WTC11 (cell line): ENCODE data around the gene GRAMD4. TPM values are rescaled to one million over a fixed set of nuclear protein-coding genes. Genes with fewer than 3 reads are reported as not detected.

Source experiments
- ATAC-seq: fragments of 200-7000 bp; cut with Tn5 transposase; 2 replicates; pipeline ENCODE4 v1.10.0; 2021; ENCODE audit warnings: mild to moderate bottlenecking, moderate library complexity
- CTCF ChIA-PET: fragments of 300-600 bp; sonication (Branson Sonifier 250); formaldehyde crosslinking; loops from one replicate; lab custom pipeline; 2021; ENCODE audit warnings: antibody characterized with exemption; lab: Charles Lee
- POLR2A ChIA-PET: fragments of 350-600 bp; sonication (Branson Sonifier 250); formaldehyde crosslinking; loops from one replicate; lab custom pipeline; 2021; ENCODE audit warnings: antibody characterized with exemption; lab: Charles Lee
- DNase-seq: peaks from one replicate; pipeline ENCODE4 v3.0.0; 2021; ENCODE audit warnings: low spot score
- H3K27ac Mint-ChIP-seq: 2 replicates; pipeline ENCODE4 v1.8.0; 2021; ENCODE audit warnings: mixed read lengths
- H3K27me3 Mint-ChIP-seq: 2 replicates; pipeline ENCODE4 v1.8.0; 2021; ENCODE audit warnings: low read depth, mild to moderate bottlenecking, moderate library complexity, mixed read lengths
- H3K36me3 Mint-ChIP-seq: 2 replicates; pipeline ENCODE4 v1.8.0; 2021; ENCODE audit warnings: mixed read lengths
- H3K4me1 Mint-ChIP-seq: 2 replicates; pipeline ENCODE4 v1.8.0; 2022; ENCODE audit warnings: mixed read lengths
- H3K4me3 Mint-ChIP-seq: 2 replicates; pipeline ENCODE4 v1.8.0; 2021; ENCODE audit warnings: mild to moderate bottlenecking, moderate library complexity, mixed read lengths
- H3K9me3 Mint-ChIP-seq: 2 replicates; pipeline ENCODE4 v1.8.0; 2021; ENCODE audit warnings: mixed read lengths
- CBFB ChIP-seq: sonication (generic); formaldehyde crosslinking; IDR thresholded peaks from 2 replicates; pipeline ENCODE4 v1.8.1; 2022; ENCODE audit warnings: mild to moderate bottlenecking, low read depth, missing genetic modification reagents
- ESRRA ChIP-seq: sonication (generic); formaldehyde crosslinking; IDR thresholded peaks from 2 replicates; pipeline ENCODE4 v1.8.1; 2022; ENCODE audit warnings: mild to moderate bottlenecking, missing genetic modification reagents, borderline replicate concordance
- ETV6 ChIP-seq: sonication (generic); formaldehyde crosslinking; IDR thresholded peaks from 2 replicates; pipeline ENCODE4 v1.8.1; 2022; ENCODE audit warnings: mild to moderate bottlenecking, missing genetic modification reagents
- KAT7 ChIP-seq: sonication (generic); formaldehyde crosslinking; IDR thresholded peaks from 2 replicates; pipeline ENCODE4 v1.8.1; 2023; ENCODE audit warnings: missing genetic modification reagents, mild to moderate bottlenecking, borderline replicate concordance
- NFE2L1 ChIP-seq: sonication (generic); formaldehyde crosslinking; IDR thresholded peaks from 2 replicates; pipeline ENCODE4 v1.8.1; 2023; ENCODE audit warnings: missing genetic modification reagents
- NR1H2 ChIP-seq: sonication (generic); formaldehyde crosslinking; IDR thresholded peaks from 2 replicates; pipeline ENCODE4 v1.9.0; 2021; ENCODE audit warnings: mild to moderate bottlenecking, moderate library complexity, missing genetic modification reagents
- RORB ChIP-seq: fragments of 250-450 bp; sonication (Bioruptor Pico); IDR thresholded peaks from 2 replicates; pipeline ENCODE4 v1.9.0; 2021; ENCODE audit warnings: mild to moderate bottlenecking
- SMAD4 ChIP-seq: sonication (generic); formaldehyde crosslinking; IDR thresholded peaks from 2 replicates; pipeline ENCODE4 v1.8.0; 2022; ENCODE audit warnings: mild to moderate bottlenecking, missing genetic modification reagents
- ZNF138 ChIP-seq: sonication (generic); formaldehyde crosslinking; conservative IDR thresholded peaks from 2 replicates; pipeline ENCODE4 v1.8.1; 2022; ENCODE audit warnings: mild to moderate bottlenecking, moderate library complexity, missing genetic modification reagents
- ZNF317 ChIP-seq: sonication (generic); formaldehyde crosslinking; IDR thresholded peaks from 2 replicates; pipeline ENCODE4 v1.8.1; 2023; ENCODE audit warnings: low read depth, mild to moderate bottlenecking, moderate library complexity, missing genetic modification reagents, borderline replicate concordance
- total RNA-seq: library from RNA; stranded (reverse); gene quantifications from 3 replicates; pipeline ENCODE4 v1.2.3, GENCODE V29; 2021
- TF ChIP-seq, protein P1 (sequence below): sonication (generic); formaldehyde crosslinking; IDR thresholded peaks from 2 replicates; pipeline ENCODE4 v1.8.1; 2023; ENCODE audit warnings: mild to moderate bottlenecking, missing genetic modification reagents, moderate library complexity
- TF ChIP-seq, protein P2 (sequence below): fragments of 250-450 bp; sonication (Bioruptor Pico); conservative IDR thresholded peaks from 2 replicates; pipeline ENCODE4 v1.9.0; 2021; ENCODE audit warnings: mild to moderate bottlenecking
- TF ChIP-seq, protein P3 (sequence below): sonication (generic); formaldehyde crosslinking; IDR thresholded peaks from 2 replicates; pipeline ENCODE4 v1.8.0; 2023; ENCODE audit warnings: missing genetic modification reagents, mild to moderate bottlenecking, borderline replicate concordance
- TF ChIP-seq, protein P4 (sequence below): fragments of 250-450 bp; sonication (Bioruptor Pico); IDR thresholded peaks from 2 replicates; pipeline ENCODE4 v1.9.0; 2021; ENCODE audit warnings: mild to moderate bottlenecking

The GRAMD4 gene
- total RNA-seq, 1 experiment from 2014 or later: 41.0 TPM

DNA sequence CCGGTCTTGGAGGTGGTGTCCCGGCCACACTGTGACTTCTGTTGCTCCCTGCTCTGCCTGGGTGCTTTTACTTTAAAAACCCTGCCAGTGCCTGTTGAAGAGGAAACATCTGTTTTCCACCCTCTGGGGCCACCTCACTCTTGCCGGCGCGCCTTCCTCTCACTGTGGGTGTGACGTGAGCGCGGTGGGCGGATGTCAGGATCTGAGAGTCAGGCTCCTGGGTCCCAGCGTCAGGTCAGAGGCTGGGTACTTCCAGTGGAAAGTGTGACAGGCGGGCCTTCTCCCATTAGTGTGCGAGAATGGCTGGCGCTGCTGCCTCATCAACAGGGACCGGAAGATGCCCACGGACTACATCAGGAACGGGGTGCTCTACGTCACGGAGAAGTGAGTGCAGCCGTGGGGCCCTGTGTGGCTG, 54.2 kb downstream of the GRAMD4 start:
- Mint-ChIP-seq H3K36me3 (no peaks in the 10 kb centered on the region), H3K4me1 (no peaks in the 10 kb centered on the region), H3K9me3 (no peaks in the 10 kb centered on the region), H3K4me3 (no peak overlapping the region), H3K27me3 (no peaks in the 10 kb centered on the region), H3K27ac (no peak overlapping the region)
- POLR2A ChIA-PET: no interaction called here
- CTCF ChIA-PET: no interaction called here
- no peak for TF ChIP-seq NFE2L1 (CRISPR knock-in tag)
- ATAC-seq (no peak), DNase-seq (no peak)

DNA sequence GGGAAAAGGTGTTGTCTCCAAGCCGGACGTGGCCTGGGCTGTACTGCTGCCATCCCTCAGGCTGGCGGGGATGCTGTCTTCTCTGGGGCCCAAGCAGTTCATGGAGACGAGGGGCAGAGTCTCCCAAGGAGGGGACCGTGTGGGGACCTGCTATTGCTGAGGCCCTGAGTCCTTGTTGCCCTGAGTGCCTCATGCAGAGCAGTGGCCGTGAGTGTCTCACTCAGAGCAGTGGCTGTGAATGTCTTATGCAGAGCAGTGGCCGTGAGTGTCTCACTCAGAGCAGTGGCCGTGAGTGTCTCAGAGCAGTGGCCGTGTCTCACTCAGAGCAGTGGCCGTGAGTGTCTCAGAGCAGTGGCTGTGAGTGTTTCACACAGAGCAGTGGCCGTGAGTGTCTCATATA, 54.7 kb downstream of the GRAMD4 start:
- no peak overlapping the region for H3K27ac Mint-ChIP-seq
- no peak for ATAC-seq
- no peaks in the 10 kb centered on the region for H3K27me3 Mint-ChIP-seq
- TF ChIP-seq, protein P1, sequence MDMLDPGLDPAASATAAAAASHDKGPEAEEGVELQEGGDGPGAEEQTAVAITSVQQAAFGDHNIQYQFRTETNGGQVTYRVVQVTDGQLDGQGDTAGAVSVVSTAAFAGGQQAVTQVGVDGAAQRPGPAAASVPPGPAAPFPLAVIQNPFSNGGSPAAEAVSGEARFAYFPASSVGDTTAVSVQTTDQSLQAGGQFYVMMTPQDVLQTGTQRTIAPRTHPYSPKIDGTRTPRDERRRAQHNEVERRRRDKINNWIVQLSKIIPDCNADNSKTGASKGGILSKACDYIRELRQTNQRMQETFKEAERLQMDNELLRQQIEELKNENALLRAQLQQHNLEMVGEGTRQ (CRISPR knock-in tag): no peak
- TF ChIP-seq SMAD4 (CRISPR knock-in tag) (no peak), NR1H2 (CRISPR knock-in tag) (no peak), ETV6 (CRISPR knock-in tag) (no peak), ZNF317 (CRISPR knock-in tag) (no peak), CBFB (CRISPR knock-in tag) (no peak), ESRRA (CRISPR knock-in tag) (no peak), ZNF138 (CRISPR knock-in tag) (no peak), KAT7 (CRISPR knock-in tag) (no peak), RORB (CRISPR knock-in tag) (no peak)
- TF ChIP-seq, protein P2, sequence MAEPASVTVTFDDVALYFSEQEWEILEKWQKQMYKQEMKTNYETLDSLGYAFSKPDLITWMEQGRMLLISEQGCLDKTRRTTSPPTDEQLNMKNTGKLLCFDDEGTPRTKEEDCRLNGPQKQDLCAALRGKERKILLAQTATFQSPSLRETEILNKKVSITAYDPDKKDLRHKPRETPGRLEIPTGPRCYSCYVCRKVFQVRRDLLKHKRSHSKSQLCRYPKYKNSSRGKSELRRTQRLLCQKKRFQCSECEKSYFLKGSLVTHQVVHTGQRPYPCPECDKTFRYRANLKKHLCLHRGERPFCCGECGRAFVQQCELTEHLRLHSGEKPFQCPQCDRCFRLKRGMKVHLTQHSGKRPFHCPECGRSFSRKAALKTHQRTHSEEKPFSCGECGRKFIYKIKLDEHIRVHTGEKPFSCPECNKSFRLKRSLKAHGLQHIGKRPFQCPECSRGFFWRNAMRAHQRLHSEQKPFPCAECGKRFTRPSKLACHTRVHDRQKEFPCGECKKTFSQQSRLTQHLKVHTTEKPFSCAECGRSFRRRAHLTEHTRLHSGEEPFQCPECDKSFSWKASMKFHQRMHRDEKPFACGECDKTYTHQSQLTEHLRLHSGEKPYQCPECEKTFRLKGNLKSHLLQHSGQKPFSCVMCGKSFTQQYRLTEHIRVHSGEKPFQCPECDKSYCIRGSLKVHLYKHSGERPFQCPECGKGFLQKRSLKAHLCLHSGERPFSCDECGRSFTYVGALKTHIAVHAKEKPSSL (CRISPR knock-in tag): no peak
- TF ChIP-seq, protein P3, sequence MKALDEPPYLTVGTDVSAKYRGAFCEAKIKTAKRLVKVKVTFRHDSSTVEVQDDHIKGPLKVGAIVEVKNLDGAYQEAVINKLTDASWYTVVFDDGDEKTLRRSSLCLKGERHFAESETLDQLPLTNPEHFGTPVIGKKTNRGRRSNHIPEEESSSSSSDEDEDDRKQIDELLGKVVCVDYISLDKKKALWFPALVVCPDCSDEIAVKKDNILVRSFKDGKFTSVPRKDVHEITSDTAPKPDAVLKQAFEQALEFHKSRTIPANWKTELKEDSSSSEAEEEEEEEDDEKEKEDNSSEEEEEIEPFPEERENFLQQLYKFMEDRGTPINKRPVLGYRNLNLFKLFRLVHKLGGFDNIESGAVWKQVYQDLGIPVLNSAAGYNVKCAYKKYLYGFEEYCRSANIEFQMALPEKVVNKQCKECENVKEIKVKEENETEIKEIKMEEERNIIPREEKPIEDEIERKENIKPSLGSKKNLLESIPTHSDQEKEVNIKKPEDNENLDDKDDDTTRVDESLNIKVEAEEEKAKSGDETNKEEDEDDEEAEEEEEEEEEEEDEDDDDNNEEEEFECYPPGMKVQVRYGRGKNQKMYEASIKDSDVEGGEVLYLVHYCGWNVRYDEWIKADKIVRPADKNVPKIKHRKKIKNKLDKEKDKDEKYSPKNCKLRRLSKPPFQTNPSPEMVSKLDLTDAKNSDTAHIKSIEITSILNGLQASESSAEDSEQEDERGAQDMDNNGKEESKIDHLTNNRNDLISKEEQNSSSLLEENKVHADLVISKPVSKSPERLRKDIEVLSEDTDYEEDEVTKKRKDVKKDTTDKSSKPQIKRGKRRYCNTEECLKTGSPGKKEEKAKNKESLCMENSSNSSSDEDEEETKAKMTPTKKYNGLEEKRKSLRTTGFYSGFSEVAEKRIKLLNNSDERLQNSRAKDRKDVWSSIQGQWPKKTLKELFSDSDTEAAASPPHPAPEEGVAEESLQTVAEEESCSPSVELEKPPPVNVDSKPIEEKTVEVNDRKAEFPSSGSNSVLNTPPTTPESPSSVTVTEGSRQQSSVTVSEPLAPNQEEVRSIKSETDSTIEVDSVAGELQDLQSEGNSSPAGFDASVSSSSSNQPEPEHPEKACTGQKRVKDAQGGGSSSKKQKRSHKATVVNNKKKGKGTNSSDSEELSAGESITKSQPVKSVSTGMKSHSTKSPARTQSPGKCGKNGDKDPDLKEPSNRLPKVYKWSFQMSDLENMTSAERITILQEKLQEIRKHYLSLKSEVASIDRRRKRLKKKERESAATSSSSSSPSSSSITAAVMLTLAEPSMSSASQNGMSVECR (CRISPR knock-in tag): no peak
- TF ChIP-seq, protein P4, sequence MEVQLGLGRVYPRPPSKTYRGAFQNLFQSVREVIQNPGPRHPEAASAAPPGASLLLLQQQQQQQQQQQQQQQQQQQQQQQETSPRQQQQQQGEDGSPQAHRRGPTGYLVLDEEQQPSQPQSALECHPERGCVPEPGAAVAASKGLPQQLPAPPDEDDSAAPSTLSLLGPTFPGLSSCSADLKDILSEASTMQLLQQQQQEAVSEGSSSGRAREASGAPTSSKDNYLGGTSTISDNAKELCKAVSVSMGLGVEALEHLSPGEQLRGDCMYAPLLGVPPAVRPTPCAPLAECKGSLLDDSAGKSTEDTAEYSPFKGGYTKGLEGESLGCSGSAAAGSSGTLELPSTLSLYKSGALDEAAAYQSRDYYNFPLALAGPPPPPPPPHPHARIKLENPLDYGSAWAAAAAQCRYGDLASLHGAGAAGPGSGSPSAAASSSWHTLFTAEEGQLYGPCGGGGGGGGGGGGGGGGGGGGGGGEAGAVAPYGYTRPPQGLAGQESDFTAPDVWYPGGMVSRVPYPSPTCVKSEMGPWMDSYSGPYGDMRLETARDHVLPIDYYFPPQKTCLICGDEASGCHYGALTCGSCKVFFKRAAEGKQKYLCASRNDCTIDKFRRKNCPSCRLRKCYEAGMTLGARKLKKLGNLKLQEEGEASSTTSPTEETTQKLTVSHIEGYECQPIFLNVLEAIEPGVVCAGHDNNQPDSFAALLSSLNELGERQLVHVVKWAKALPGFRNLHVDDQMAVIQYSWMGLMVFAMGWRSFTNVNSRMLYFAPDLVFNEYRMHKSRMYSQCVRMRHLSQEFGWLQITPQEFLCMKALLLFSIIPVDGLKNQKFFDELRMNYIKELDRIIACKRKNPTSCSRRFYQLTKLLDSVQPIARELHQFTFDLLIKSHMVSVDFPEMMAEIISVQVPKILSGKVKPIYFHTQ: no peak
- ChIA-PET POLR2A (no interaction called here), CTCF (no interaction called here)
- H3K4me3 Mint-ChIP-seq: no peak overlapping the region
- no peaks in the 10 kb centered on the region for H3K4me1 Mint-ChIP-seq
- H3K9me3 Mint-ChIP-seq: no peaks in the 10 kb centered on the region
- H3K36me3 Mint-ChIP-seq: no peaks in the 10 kb centered on the region
- no peak for DNase-seq
